HG03460 (cell line): Measurements from ENCODE around the gene UBAP2.
"Not testable (repeated sequence)": the region's sequence is repeated elsewhere in the genome, so short reads cannot be mapped to it uniquely, and the experiment has no call there.

ENCODE experiments used
- ATAC-seq: cut with Tn5 transposase; IDR thresholded peaks from one replicate; pipeline ENCODE4 v1.9.1; 2021; ENCODE audit not compliant: unreplicated experiment

The UBAP2 gene

DNA sequence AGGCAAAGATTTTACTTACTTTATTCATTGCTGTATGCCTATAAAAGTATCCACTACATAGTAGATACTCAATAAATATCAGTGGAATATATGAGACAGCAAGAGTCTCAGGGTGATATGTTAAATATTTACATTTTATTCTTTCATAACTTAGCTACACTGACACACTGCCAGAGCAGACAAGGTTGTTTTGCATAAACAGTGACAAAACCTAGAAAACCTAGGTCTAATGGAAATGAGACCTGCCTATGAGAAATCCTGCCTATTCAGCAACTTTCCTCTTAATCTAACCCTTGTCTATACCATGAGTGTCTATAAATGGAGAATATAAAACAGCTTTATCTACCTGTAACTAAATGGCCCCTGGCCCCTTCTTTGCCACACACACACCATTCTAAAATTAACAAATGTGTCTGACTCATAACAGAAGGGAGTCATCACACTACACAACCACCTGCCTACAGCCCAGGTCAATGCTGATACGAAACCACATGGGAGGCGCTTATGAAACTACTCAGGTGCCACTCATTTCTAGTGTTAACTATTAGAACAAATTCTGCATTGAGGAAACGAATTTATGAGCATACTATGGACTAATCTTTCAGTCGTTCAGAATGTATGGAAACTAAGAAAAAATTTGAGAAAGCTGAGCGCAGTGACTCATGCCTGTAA, 60.3 kb downstream of the UBAP2 start:
- ATAC-seq: peak; percentile 99

DNA sequence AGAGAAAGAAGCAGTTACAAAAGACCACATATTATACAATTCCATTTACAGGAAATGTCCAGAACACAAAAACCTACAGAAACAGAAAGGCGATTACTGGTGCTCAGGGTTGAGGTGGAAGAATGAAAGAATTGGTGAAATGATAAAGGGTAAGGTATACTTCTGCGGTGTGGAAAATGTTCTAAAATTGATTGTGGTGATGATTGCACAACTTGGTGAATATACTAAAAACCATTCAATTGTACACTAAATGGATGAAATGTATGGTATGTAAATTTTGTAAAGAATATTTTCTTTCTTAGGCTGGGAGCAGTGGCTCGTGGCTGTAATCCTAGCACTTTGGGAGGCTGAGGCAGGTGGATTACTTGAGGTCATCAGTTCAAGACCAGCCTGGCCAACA, 72.3 kb downstream of the UBAP2 start:
- ATAC-seq: no peak

DNA sequence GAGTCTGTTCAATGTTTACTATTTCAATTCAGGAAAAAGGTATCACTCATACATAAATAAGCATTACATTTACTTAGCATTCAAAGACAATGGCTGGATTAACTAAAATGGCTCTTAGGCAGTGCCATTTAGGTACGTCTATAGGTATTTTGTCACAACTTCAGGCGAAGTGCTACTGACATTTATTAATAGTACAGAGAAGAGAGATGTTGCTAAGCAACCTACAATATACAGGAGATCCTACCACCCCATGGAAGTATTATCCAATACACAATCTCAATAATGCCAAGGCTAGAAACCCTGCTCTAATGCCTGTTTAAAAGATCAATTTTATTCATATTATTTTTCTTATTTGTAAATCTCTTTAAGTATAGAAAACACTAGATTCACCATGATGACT, 76.0 kb downstream of the UBAP2 start:
- ATAC-seq: no peak

DNA sequence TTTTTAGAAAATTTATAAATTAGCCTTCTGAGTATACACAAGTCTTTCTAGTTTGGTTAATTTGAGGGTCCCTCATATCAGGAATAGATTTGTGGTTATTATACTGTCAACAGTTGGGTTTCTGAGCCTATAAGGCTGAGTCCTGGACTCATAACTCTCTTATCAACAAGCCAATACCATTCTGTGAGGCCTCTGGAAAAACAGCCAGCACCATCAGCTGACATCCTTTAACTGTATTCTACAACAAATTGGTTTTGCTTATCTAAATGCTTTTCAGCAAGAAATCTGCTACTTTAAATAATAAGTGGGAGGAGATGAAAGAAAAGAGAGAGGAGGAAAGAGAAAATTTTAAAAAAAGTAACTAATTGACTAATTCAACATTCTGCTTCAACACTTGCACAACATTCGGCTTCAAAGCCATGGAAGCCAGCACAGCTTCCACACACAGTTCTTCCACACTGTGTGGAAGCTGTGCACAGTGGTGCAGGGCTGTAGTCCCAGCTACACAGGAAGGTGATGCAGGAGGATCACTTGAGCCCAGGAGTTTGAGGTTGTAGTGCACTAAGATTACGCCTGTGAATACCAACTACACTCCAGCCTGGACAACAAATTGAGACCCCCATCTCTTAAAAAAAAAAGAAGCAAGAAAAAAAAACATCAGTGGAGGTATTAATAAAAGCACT, 84.5 kb downstream of the UBAP2 start:
- ATAC-seq: no peak

DNA sequence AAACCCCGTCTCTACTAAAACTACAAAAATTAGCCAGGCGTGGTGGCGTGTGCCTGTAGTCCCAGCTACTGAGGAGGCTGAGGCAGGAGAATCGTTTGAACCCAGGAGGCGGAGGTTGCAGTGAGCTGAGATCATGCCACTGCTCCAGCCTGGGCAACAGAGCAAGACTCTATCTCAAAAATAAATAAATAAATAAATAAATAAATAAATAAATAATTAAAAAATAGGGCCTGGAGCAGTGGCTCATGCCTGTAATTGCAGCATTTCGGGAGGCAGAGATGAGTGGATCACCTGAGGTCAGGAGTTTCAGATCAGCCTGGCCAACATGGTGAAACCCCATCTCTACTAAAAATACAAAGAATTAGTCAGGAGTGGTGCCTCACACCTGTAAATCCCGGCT, 86.2 kb downstream of the UBAP2 start:
- ATAC-seq: not testable (repeated sequence)

DNA sequence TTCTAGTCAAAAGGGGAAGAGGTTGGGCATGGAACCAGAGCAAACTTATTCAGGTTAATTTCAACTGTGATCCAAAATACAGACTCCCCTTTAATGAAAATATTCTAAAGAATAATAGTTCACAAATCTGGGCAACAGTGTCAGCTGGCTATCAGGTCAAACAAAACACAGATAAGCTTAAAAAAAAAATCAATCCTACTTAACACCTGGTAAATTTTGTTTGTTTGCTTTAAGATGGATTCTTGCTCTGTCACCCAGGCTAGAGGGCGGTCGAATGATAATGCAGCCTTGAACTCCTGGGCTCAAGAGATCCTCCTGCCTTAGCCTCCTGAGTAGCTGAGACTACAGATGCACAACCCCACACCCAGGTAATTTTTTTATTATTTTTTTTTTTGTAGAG, 89.0 kb downstream of the UBAP2 start:
- no peak for ATAC-seq

DNA sequence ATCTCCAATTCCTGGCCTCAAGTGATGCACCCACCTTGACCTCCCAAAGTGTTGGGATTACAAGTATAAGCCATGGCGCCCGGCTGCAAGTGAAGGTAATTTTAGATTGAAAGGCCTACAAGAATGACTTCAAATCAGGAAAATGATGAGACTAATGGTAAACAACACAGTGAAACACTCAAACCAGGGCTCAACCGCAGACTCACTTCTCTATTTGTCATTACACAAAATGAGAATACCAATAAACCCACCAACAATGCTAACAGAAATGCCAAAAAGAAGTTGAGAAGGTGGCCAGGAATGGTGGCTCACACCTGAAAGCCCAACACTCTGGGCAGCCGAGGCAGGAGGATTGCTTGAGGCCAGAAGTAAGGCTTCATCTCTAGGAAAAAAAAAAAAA, 92.1 kb downstream of the UBAP2 start:
- ATAC-seq: no peak

DNA sequence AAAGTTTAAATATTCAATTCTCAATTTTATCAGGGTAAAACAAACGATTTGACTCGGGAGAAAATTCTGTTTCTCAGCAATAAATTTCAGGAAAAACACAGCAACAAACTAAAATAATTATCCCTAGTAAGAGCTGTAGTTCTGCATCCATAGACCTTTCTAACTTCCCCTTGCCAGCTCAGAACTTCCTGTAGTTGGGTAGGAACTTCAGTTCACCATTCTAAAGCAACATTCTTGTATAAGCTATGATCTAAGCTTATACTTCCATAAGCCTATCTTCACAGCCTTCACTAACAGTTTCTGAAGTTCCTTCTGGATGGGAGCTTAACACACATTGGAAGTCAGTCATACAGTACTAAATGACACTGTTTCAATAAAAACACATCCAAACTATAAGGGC, 96.6 kb downstream of the UBAP2 start:
- ATAC-seq: no peak

DNA sequence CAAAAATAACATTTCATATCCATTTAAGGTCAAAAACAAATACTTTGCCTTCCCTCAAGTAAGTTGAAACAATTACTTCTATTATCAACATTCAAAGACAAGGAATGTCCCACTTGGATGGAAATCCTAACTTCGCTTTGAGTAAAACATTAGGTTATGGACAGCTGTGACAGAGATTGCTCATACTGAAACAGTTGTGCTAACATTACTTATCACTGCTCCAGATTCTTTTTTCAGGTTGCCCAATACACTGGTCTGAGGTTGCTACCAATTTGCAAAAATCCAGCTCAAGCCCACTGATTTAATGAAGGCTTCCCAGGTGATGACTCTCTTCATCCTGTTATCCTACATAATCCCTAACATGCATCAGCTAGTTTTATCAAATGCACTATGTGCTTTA, 98.3 kb downstream of the UBAP2 start:
- ATAC-seq: no peak

DNA sequence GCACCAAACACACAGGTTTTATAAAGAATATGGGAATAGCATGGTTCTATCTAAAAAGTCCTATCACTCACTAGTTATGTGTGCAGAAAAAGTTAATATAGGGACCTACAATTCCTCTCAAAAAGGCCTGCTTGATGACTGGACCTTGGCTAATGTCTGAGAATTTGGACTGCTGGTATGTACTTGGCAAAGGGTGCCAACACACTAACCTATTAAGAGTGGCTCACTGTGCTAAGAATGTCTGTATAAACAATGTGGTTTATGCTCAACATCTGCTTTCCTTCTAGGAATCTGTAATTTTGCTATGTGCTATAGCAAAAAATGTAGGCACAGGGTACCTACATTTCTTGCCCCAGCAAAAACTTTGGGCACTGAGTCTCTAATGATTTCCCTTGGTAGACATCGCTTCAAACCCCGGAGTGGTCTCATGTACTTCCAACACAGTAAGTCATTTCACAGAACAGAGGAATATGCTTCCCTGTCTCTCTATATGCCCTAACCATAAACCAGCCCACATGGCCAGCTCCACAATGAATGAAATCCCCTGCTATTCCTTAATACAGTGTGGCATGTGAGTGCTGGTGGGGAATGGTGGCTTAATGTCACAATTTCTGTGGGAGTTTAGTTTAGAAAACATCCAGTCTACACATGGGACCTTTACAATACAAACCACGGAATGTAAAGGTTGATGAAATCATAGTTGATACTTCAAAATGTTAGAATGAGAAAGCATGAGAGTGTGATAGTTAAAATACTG, 101.7 kb downstream of the UBAP2 start:
- ATAC-seq: no peak

DNA sequence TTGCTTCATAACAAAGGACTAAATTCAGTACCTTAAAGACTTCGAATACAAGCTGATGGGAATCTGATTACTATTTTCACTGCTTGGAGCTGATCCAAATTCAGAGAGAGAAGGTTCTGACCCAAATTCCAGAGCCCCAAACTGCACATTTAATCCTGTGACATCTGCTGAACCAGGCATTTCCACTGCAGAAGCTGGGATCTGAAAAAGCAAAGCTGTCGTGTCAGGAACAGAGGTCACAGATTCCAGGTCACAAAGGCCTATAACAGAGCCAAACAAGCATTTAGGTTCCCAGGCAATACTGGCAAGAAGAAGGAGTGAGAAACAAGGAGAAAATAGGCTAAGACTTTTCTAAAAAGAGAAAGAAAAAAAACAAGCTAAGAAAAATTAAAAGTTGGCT, 105.3 kb downstream of the UBAP2 start:
- no peak for ATAC-seq

DNA sequence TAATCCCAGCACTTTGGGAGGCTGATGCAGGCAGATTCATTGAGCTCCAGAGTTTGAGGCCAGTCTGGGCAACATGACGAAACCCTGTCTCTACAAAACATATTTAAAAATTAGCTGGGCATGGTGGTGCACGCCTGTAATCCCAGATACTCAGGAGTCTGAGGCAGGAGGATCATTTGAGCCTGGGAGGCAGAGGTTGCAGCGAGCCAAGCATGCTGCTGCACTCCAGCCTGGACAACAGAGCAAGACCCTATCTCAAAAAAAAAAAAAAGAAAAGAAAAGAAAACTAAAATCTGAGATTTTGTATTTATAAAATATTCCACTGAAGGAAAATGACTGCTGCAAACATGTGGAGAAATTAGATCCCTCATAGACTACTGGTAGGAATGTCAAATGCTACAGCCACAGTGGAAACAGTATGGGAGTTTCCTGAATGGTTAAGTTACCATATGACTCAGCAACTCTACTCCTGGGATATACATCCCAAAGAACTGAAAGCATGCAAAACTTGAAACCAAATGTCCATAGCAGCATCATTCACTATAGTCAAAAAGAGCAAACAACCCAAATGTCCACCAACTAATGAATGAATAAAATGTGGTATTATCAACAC, 106.1 kb downstream of the UBAP2 start:
- no peak for ATAC-seq

DNA sequence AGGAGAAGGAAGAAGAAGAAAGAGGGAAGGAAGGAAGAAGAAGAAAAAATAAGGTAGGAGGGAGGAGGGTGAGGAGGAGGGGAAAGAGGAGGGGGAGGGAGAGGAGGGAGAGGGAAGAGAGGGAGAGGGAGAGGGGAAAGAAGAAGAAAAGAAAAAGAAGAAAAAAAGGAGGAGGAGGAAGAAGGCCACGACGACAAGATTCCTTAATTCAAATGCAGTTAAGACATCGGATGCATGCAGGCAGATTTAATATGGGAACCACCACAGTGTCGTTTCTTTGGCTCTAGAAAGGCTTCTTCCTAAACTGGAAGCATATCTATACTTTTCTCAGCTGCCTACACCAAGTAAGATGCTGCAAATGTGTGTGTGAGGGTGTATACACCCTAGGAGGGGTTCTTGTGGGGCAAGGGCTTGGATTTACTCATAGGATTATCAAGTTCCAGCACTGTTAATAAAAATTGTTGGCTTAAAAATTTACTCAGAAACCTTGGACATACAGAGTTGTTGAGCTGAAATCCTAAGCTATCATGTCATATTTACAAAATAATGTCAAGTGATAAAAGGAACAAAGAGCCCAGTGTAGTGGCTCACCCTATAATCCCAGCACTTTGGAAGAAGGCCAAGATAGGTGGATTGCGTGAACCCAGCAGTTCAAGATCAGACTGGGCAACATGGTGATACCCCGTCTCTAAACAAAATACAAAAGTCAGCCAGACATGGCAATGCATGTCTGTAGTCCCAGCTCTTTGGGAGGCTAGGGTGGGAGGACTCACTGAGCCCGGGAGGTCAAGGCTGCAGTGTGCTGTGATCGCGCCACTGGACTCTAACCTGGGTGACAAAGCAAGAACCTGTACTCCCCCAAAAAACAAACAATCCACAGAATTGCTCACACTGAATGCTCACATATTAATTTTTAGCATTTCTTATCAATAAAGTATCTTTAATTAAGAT, 108.5 kb downstream of the UBAP2 start:
- no peak for ATAC-seq

DNA sequence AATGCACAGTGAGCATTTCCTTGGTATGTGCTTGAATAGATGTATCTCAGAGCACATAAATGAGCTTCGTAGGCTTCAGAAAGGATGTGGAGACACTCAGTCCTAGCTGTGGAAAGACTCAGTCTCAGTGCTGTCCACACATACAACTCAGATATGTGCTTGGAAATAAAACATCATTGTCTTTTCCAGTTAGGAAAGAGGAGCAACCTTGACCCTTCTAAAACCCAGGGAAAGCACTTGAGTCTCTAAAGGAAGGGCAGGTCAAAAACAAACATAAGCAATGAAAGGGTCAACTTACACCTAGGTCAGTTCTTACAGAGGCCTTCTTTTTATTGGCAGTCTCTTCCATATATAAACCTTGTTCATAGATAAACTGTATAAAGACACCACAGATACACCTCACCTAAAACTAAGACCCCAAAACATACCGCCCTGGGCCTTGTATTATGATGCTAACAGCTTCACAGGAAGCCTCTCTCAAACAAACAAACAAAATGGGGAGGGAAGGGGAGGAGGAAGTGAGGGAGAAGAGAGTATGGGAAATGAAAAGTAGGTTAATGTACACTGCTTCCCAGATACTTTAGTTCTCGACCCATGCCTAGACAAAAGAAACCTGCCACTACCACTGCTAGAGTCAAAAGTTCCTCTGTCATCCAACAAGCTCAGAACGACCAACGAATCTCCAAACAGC, 114.4 kb downstream of the UBAP2 start:
- ATAC-seq: no peak

DNA sequence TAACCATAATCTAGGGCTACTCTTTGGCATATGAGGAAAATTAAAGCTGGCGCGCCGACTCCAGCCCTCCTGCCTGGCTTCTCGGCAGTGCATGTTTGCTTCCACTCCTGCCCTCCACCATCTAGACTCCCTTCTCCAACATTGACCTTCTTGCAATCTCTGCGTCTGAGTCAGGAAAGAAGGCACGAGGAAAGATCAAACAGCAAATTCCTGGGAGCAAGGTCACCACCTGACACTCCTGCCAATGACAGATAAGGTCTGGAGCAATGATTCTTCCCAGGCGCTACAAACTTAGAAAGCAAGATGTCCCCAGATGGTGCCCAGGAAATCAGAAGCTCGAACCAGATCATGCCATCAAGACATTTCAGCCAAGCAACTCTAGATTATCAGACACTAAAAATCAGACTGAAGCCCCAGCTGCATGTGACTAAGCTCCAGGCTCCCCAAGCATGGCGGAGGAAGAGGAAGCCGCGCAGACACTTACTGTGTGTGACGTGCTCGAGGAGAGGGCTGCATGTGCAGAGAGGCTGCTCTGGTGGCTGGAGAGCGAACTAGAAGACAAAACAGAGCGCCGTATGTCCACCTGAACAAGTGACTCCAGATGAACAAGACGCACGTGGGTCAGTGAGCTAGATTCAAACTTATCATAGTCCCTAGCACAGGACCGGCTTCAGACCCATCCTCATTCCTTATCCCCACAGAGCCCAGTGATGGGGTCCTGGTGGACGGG, 116.4 kb downstream of the UBAP2 start:
- ATAC-seq: no peak

DNA sequence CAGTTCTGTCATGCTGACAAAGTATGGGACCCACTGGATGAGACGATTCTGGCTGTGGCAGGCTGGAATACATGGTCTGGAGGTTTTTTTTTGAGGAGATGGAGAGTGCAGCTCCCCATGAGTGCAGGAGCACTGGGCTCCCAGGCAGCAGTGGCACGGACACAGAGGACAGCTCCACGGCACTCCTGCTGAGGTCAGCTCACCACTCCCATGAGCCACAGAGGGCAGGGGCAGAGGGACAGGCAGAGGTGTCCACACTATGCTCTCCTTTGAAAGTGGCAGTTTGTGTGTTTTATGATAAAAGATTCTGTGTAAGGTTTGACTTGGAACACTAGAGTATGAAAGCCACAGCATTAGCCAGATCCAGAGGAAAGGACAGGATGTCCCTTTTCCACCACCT, 117.4 kb downstream of the UBAP2 start:
- ATAC-seq: no peak

DNA sequence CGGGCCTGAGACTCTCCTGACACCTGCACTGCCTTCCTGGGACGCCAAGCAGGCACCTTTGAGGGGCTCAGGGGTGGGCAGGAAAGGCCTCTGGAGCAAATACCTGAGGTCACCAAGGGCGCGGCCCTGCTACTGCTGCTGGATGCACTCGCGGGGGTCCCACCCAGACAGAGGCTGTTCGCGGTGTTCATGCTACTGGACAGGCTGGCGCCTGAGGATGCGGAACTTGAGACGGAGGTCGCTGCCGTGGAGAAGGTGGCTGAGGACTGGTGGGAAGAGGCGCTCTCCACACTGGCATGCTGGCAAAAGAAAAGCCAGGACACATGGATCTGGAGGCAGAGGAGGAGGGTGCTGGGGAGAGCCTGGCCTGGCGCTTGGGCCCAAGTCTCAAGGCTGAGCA, 121.0 kb downstream of the UBAP2 start:
- ATAC-seq: no peak

DNA sequence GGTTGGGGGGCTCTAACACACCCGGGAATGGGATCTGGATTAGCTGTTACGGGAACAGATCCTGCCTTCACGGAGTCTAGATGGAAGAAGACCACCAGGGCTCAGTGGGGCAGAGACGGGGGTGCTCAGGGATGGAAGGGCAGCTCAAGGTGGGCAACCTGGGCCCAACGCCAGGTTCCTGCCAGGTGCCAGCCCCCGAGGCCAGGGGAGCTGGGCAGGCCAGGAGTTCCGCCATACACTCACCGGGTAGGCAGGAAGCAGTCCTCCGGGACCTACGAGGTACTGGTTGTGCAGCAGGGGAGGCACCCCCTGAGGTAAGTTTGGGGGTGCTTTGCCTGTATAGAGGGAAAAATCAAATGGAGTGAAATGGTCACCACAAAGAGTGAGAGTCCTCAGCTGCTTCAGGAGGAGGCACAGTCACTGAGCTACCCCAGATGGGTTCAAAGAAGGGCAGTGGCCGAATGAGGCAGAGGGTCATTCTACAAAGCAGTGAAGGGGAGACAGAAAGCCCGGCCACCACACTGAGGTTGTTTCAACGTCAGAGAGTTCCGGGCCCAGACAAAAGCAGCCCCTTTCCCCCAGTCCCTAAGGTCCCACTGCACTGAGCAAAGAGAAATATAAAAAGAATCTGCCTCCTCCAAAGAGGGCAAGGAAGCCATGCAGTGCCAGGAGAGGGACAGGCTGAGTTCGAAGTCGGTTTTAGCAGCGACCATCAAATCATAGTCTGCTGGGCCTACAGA, 121.8 kb downstream of the UBAP2 start:
- no peak for ATAC-seq
